ENCODE measurements around the gene BRIP1.

- no peak for TF ChIP-seq GATA2 (IDR thresholded peaks at IDR 0.05; ENCODE audit: low read depth, low read length)
- no peak for TF ChIP-seq GATA3 (IDR thresholded peaks at IDR 0.05; ENCODE audit: low read depth, low read length)
Observed at GRCh38 chr17:61753696-61754095, 109.6 kb downstream of the BRIP1 start.
